ENCODE data around the gene PDXDC1. TPM values are rescaled to one million over a fixed set of nuclear protein-coding genes. Genes with fewer than 3 reads are reported as not detected.
"Not testable (repeated sequence)": the region's sequence is repeated elsewhere in the genome, so short reads cannot be mapped to it uniquely, and the experiment has no call there.

The PDXDC1 gene
- total RNA-seq, 2 experiments from 2014 or later: 53.7 to 55.6 TPM

- POLR2A ChIA-PET: interaction anchor here (0.6 kb wide), 1 partner anchor 11 kb away, joined by 4 read pairs; no protein-coding TSS in a partner anchor
- Mint-ChIP-seq H3K27ac (no peak overlapping the region), H3K4me1 (ENCODE audit: low read depth) (no peaks in the 10 kb centered on the region), H3K9me3 (no peaks in the 10 kb centered on the region), H3K27me3 (no peaks in the 10 kb centered on the region), H3K4me3 (no peak overlapping the region), H3K36me3 (peaks cover 22% of the 10 kb centered on the region)
- CTCF ChIA-PET: interaction anchor here (1.2 kb wide), 1 partner anchor 31 kb away, joined by 5 read pairs; no protein-coding TSS in a partner anchor
- intact Hi-C loops (cut with micrococcal nuclease): no loop called here
- DNase-seq: no peak
These were observed 66.6 kb downstream of the PDXDC1 start for GRCh38 chr16:15041271-15042004.

- POLR2A ChIA-PET: no interaction called here
- no peak for DNase-seq
- Mint-ChIP-seq H3K4me3 (no peak overlapping the region), H3K27ac (no peak overlapping the region), H3K9me3 (no peaks in the 10 kb centered on the region), H3K4me1 (ENCODE audit: low read depth) (no peaks in the 10 kb centered on the region), H3K36me3 (peaks cover 23% of the 10 kb centered on the region), H3K27me3 (no peaks in the 10 kb centered on the region)
- intact Hi-C loops (cut with micrococcal nuclease): no loop called here
- CTCF ChIA-PET: no interaction called here
These were observed 68.5 kb downstream of the PDXDC1 start for GRCh38 chr16:15043344-15043743.

- H3K27ac Mint-ChIP-seq: no peak overlapping the region
- POLR2A ChIA-PET: no interaction called here
- CTCF ChIA-PET: no interaction called here
These were observed 69.5 kb downstream of the PDXDC1 start for GRCh38 chr16:15044286-15044685.

GRCh38 chr16:15045270-15045669, 70.4 kb downstream of the PDXDC1 start:
- H3K27ac Mint-ChIP-seq; POLR2A ChIA-PET; CTCF ChIA-PET; intact Hi-C loops (cut with micrococcal nuclease); H3K4me1 Mint-ChIP-seq (ENCODE audit: low read depth); DNase-seq; H3K9me3 Mint-ChIP-seq; H3K4me3 Mint-ChIP-seq; H3K27me3 Mint-ChIP-seq: not testable (repeated sequence)
- peaks cover 15% of the 10 kb centered on the region for H3K36me3 Mint-ChIP-seq

More at GRCh38 chr16:15044286-15044685, 69.5 kb downstream of the PDXDC1 start:
- peaks cover 19% of the 10 kb centered on the region for H3K36me3 Mint-ChIP-seq
- no peak overlapping the region for H3K4me3 Mint-ChIP-seq
- no peaks in the 10 kb centered on the region for H3K9me3 Mint-ChIP-seq
- intact Hi-C loops (cut with micrococcal nuclease): no loop called here
- H3K4me1 Mint-ChIP-seq (ENCODE audit: low read depth): no peaks in the 10 kb centered on the region
- no peak for DNase-seq
- H3K27me3 Mint-ChIP-seq: no peaks in the 10 kb centered on the region

- H3K36me3 Mint-ChIP-seq: peaks cover 15% of the 10 kb centered on the region
- ChIA-PET CTCF (no interaction called here), POLR2A (no interaction called here)
- no peak overlapping the region for H3K27ac Mint-ChIP-seq
- no peak overlapping the region for H3K4me3 Mint-ChIP-seq
- no peak for DNase-seq
- no peaks in the 10 kb centered on the region for H3K4me1 Mint-ChIP-seq (ENCODE audit: low read depth)
- H3K9me3 Mint-ChIP-seq: no peaks in the 10 kb centered on the region
- no peaks in the 10 kb centered on the region for H3K27me3 Mint-ChIP-seq
- intact Hi-C loops (cut with micrococcal nuclease): no loop called here
These were observed 72.0 kb downstream of the PDXDC1 start for GRCh38 chr16:15046692-15047376.

- no peaks in the 10 kb centered on the region for H3K9me3 Mint-ChIP-seq
- H3K36me3 Mint-ChIP-seq: peaks cover 10% of the 10 kb centered on the region
- DNase-seq: no peak
- POLR2A ChIA-PET: no interaction called here
- CTCF ChIA-PET: no interaction called here
- intact Hi-C loops (cut with micrococcal nuclease): no loop called here
- H3K4me3 Mint-ChIP-seq: no peak overlapping the region
- no peak overlapping the region for H3K27ac Mint-ChIP-seq
- H3K4me1 Mint-ChIP-seq (ENCODE audit: low read depth): peaks cover 8% of the 10 kb centered on the region
- no peaks in the 10 kb centered on the region for H3K27me3 Mint-ChIP-seq
These were observed 74.9 kb downstream of the PDXDC1 start for GRCh38 chr16:15049581-15050180.

GRCh38 chr16:15050440-15050839, 75.6 kb downstream of the PDXDC1 start:
- DNase-seq; CTCF ChIA-PET; POLR2A ChIA-PET; H3K27me3 Mint-ChIP-seq; H3K27ac Mint-ChIP-seq; H3K36me3 Mint-ChIP-seq; intact Hi-C loops (cut with micrococcal nuclease); H3K4me3 Mint-ChIP-seq; H3K9me3 Mint-ChIP-seq: not testable (repeated sequence)
- peaks cover 13% of the 10 kb centered on the region for H3K4me1 Mint-ChIP-seq (ENCODE audit: low read depth)

GRCh38 chr16:15051387-15051951, 76.6 kb downstream of the PDXDC1 start:
- Mint-ChIP-seq H3K4me3 (no peak overlapping the region), H3K36me3 (peaks cover 8% of the 10 kb centered on the region), H3K27me3 (no peaks in the 10 kb centered on the region), H3K9me3 (no peaks in the 10 kb centered on the region), H3K27ac (no peak overlapping the region), H3K4me1 (ENCODE audit: low read depth) (peaks cover 15% of the 10 kb centered on the region)
- DNase-seq: no peak
- intact Hi-C loops (cut with micrococcal nuclease): no loop called here
- ChIA-PET POLR2A (no interaction called here), CTCF (no interaction called here)

GRCh38 chr16:15052747-15053476, 78.1 kb downstream of the PDXDC1 start:
- H3K4me3 Mint-ChIP-seq: no peak overlapping the region
- ChIA-PET POLR2A (interaction anchor here (0.6 kb wide), 1 partner anchor 11 kb away, joined by 4 read pairs; no protein-coding TSS in a partner anchor), CTCF (interaction anchor here (0.6 kb wide), 2 partner anchors 20 to 476 kb away, joined by 3 to 5 read pairs; no protein-coding TSS in a partner anchor)
- H3K27ac Mint-ChIP-seq: no peak overlapping the region
- no peak for DNase-seq
- no peaks in the 10 kb centered on the region for H3K9me3 Mint-ChIP-seq
- no peaks in the 10 kb centered on the region for H3K27me3 Mint-ChIP-seq
- intact Hi-C loops (cut with micrococcal nuclease): no loop called here
- H3K4me1 Mint-ChIP-seq (ENCODE audit: low read depth): peaks cover 15% of the 10 kb centered on the region
- no peaks in the 10 kb centered on the region for H3K36me3 Mint-ChIP-seq

GRCh38 chr16:15053904-15054303, 79.1 kb downstream of the PDXDC1 start:
- Mint-ChIP-seq H3K27me3 (no peaks in the 10 kb centered on the region), H3K27ac (no peak overlapping the region), H3K4me1 (ENCODE audit: low read depth) (peaks cover 15% of the 10 kb centered on the region), H3K4me3 (no peak overlapping the region), H3K9me3 (no peaks in the 10 kb centered on the region), H3K36me3 (no peaks in the 10 kb centered on the region)
- intact Hi-C loops (cut with micrococcal nuclease): no loop called here
- ChIA-PET CTCF (interaction anchor here (0.6 kb wide), 1 partner anchor 19 kb away, joined by 5 read pairs; no protein-coding TSS in a partner anchor), POLR2A (no interaction called here)
- DNase-seq: no peak

GRCh38 chr16:15054357-15055140, 79.7 kb downstream of the PDXDC1 start:
- CTCF ChIA-PET: no interaction called here
- Mint-ChIP-seq H3K4me3 (peak overlapping the region; percentile 85), H3K27ac (peak overlapping the region; percentile 5), H3K4me1 (ENCODE audit: low read depth) (peaks cover 15% of the 10 kb centered on the region), H3K9me3 (no peaks in the 10 kb centered on the region), H3K27me3 (no peaks in the 10 kb centered on the region), H3K36me3 (peaks cover 5% of the 10 kb centered on the region)
- DNase-seq: no peak
- intact Hi-C loops (cut with micrococcal nuclease): no loop called here
- POLR2A ChIA-PET: no interaction called here

Measured in activated CD4-positive, alpha-beta memory T cell treated with anti-CD3 and anti-CD28 coated beads for 36 hours (primary cell).